Measurements from ENCODE around the gene CCR9. TPM values are rescaled to one million over a fixed set of nuclear protein-coding genes. Genes with fewer than 3 reads are reported as not detected.

The CCR9 gene
- polyA plus RNA-seq, 1 donor from 2014 or later: not detected

- Histone ChIP-seq H3K79me2 (replicated peaks; ENCODE audit: insufficient read depth, low read length) (no peaks in the 10 kb centered on the region), H4K20me1 (ENCODE audit: insufficient read depth) (no peaks in the 10 kb centered on the region), H3K4me3 (ENCODE audit: low read length) (no peak overlapping the region), H3F3A (ENCODE audit: insufficient read depth, low read length, poor library complexity, severe bottlenecking) (no peaks in the 10 kb centered on the region), H3K27me3 (ENCODE audit: insufficient read depth, low read depth, low read length) (no peaks in the 10 kb centered on the region), H3K9me3 (ENCODE audit: low read length) (no peaks in the 10 kb centered on the region), H3K9ac (ENCODE audit: low read length) (no peak overlapping the region), H3K9me2 (ENCODE audit: insufficient read depth, low read length) (no peaks in the 10 kb centered on the region), H2AFZ (ENCODE audit: low read depth, low read length) (no peak overlapping the region), H3K36me3 (ENCODE audit: insufficient read depth, low read length) (no peaks in the 10 kb centered on the region), H3K4me2 (ENCODE audit: low read length) (no peak overlapping the region), H3K27ac (ENCODE audit: low read length) (no peak overlapping the region)
- TF ChIP-seq POLR2AphosphoS5 (IDR thresholded peaks at IDR 0.05) (no peak), RAD21 (conservative IDR thresholded peaks at IDR 0.05) (no peak)
Observed at GRCh38 chr3:45939341-45939771, 53.0 kb downstream of the CCR9 start.

GRCh38 chr3:45940004-45940780 is 53.8 kb downstream of the CCR9 start:
- no peak overlapping the region for H3K4me3 ChIP-seq (ENCODE audit: low read length)
- no peaks in the 10 kb centered on the region for H4K20me1 ChIP-seq (ENCODE audit: insufficient read depth)
- no peaks in the 10 kb centered on the region for H3K9me2 ChIP-seq (ENCODE audit: insufficient read depth, low read length)
- no peak overlapping the region for H2AFZ ChIP-seq (ENCODE audit: low read depth, low read length)
- H3K4me2 ChIP-seq (ENCODE audit: low read length): no peak overlapping the region
- no peak overlapping the region for H3K9ac ChIP-seq (ENCODE audit: low read length)
- H3K79me2 ChIP-seq (replicated peaks; ENCODE audit: insufficient read depth, low read length): no peaks in the 10 kb centered on the region
- H3K27me3 ChIP-seq (ENCODE audit: insufficient read depth, low read depth, low read length): no peaks in the 10 kb centered on the region
- TF ChIP-seq REST (IDR thresholded peaks at IDR 0.05; ENCODE audit: borderline replicate concordance): no peak
- no peak for TF ChIP-seq POLR2AphosphoS5 (IDR thresholded peaks at IDR 0.05)
- no peak for TF ChIP-seq TAF1 (IDR thresholded peaks at IDR 0.05; ENCODE audit: low read depth)
- TF ChIP-seq RAD21 (conservative IDR thresholded peaks at IDR 0.05): no peak
- TF ChIP-seq EZH2 (IDR thresholded peaks at IDR 0.05; ENCODE audit: borderline replicate concordance, insufficient read depth, low read length, poor library complexity, severe bottlenecking): no peak
- TF ChIP-seq EP300 (conservative IDR thresholded peaks at IDR 0.05; ENCODE audit: poor library complexity, severe bottlenecking): no peak
- TF ChIP-seq CTCF (IDR thresholded peaks at IDR 0.05; ENCODE audit: poor library complexity, severe bottlenecking): no peak
- no peak for TF ChIP-seq SMC3 (conservative IDR thresholded peaks at IDR 0.05; ENCODE audit: poor library complexity)
- no peak for TF ChIP-seq MXI1 (conservative IDR thresholded peaks at IDR 0.05; ENCODE audit: poor library complexity, severe bottlenecking)
- no peaks in the 10 kb centered on the region for H3K36me3 ChIP-seq (ENCODE audit: insufficient read depth, low read length)
- H3K9me3 ChIP-seq (ENCODE audit: low read length): no peaks in the 10 kb centered on the region
- H3K27ac ChIP-seq (ENCODE audit: low read length): no peak overlapping the region
- no peaks in the 10 kb centered on the region for H3F3A ChIP-seq (ENCODE audit: insufficient read depth, low read length, poor library complexity, severe bottlenecking)
